ENCODE measurements around the gene BABAM2.
A peak's percentile ranks its signal among the peaks of the same experiment; 100 is the strongest.

The BABAM2 gene

GRCh38 chr2:28357948-28358667 lies 467.6 kb downstream of the BABAM2 start:
- Histone ChIP-seq H3K9ac (ENCODE audit: low read length) (no peak overlapping the region), H3K4me3 (ENCODE audit: low read length) (no peak overlapping the region), H3K4me1 (ENCODE audit: control insufficient read depth, insufficient read depth, low read length) (peaks cover 15% of the 10 kb centered on the region), H3K27me3 (ENCODE audit: control insufficient read depth, insufficient read depth, low read length) (no peaks in the 10 kb centered on the region), H3K27ac (ENCODE audit: low read depth, low read length) (no peak overlapping the region), H3K36me3 (ENCODE audit: control insufficient read depth, insufficient read depth, low read length) (no peaks in the 10 kb centered on the region)

DNA sequence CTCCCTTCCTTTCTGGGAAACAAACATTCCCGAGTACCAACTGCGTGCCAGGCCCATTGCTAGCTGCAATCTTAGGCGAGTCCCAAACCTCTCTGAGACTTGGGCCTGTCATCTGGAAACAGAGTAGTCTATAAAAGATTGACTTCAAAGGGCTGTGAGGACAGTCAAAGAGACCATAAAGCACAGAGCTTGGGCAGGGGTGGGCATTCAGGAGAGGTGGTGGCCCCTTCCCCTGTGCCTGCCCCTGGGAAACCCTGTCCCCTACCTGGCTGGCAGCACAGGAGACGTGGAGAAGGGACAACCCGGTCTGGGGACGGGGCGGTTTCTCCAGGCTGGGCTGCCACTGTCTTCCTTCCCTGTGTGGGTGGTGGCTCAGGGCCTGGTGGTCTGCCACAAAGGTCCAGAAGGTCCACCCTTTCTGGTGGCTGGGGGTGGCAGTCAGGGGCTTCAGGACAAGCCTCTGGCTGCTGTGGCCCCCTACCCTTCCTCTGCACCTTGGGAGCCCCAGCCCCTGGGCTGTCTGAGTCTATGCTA lies 468.2 kb downstream of the BABAM2 start:
- Histone ChIP-seq H3K9ac (ENCODE audit: low read length) (no peak overlapping the region), H3K27me3 (ENCODE audit: control insufficient read depth, insufficient read depth, low read length) (no peaks in the 10 kb centered on the region), H3K4me1 (ENCODE audit: control insufficient read depth, insufficient read depth, low read length) (peaks cover 15% of the 10 kb centered on the region), H3K4me3 (ENCODE audit: low read length) (no peak overlapping the region), H3K27ac (ENCODE audit: low read depth, low read length) (no peak overlapping the region), H3K36me3 (ENCODE audit: control insufficient read depth, insufficient read depth, low read length) (no peaks in the 10 kb centered on the region)

GRCh38 chr2:28359222-28360057 lies 468.9 kb downstream of the BABAM2 start:
- Histone ChIP-seq H3K27ac (ENCODE audit: low read depth, low read length) (no peak overlapping the region), H3K27me3 (ENCODE audit: control insufficient read depth, insufficient read depth, low read length) (no peaks in the 10 kb centered on the region), H3K36me3 (ENCODE audit: control insufficient read depth, insufficient read depth, low read length) (no peaks in the 10 kb centered on the region), H3K9ac (ENCODE audit: low read length) (no peak overlapping the region), H3K4me3 (ENCODE audit: low read length) (no peak overlapping the region), H3K4me1 (ENCODE audit: control insufficient read depth, insufficient read depth, low read length) (peaks cover 15% of the 10 kb centered on the region)

- peaks cover 15% of the 10 kb centered on the region for H3K4me1 ChIP-seq (ENCODE audit: control insufficient read depth, insufficient read depth, low read length)
- H3K27ac ChIP-seq (ENCODE audit: low read depth, low read length), result no peak overlapping the region
- no peak overlapping the region for H3K9ac ChIP-seq (ENCODE audit: low read length)
- H3K36me3 ChIP-seq (ENCODE audit: control insufficient read depth, insufficient read depth, low read length), result no peaks in the 10 kb centered on the region
- no peak overlapping the region for H3K4me3 ChIP-seq (ENCODE audit: low read length)
- H3K27me3 ChIP-seq (ENCODE audit: control insufficient read depth, insufficient read depth, low read length), result no peaks in the 10 kb centered on the region
Measured at GRCh38 chr2:28360058-28360717, 469.7 kb downstream of the BABAM2 start.

DNA sequence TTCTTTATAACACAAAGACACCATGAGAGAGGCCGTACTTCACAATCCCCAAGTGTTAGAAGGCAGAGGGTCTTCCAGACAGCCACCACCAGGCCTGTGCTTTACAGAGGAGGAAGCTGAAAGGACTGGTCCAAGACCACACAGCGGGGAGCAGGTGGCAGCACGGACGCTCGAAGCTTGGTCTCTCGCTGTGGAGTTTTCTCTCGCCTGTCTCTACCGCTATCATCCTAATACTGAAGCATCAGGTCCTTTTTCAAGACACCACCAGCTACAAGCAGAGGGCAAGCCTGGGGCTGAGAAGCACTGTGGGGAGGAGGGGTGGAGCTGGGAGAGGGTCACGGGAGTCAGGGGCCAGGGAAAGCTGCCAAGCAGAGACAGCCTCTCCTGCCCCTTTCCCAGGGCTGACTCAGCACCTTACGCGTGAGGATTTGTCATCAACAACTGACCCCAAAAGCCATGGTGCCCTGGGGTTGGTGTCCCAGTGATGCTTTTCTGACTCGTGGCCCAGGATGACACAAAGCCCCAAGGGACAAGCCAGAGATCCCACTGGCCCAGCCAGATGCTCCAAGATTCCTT lies 470.3 kb downstream of the BABAM2 start:
- Histone ChIP-seq H3K4me3 (ENCODE audit: low read length) (no peak overlapping the region), H3K27me3 (ENCODE audit: control insufficient read depth, insufficient read depth, low read length) (no peaks in the 10 kb centered on the region), H3K4me1 (ENCODE audit: control insufficient read depth, insufficient read depth, low read length) (peaks cover 8% of the 10 kb centered on the region)

DNA sequence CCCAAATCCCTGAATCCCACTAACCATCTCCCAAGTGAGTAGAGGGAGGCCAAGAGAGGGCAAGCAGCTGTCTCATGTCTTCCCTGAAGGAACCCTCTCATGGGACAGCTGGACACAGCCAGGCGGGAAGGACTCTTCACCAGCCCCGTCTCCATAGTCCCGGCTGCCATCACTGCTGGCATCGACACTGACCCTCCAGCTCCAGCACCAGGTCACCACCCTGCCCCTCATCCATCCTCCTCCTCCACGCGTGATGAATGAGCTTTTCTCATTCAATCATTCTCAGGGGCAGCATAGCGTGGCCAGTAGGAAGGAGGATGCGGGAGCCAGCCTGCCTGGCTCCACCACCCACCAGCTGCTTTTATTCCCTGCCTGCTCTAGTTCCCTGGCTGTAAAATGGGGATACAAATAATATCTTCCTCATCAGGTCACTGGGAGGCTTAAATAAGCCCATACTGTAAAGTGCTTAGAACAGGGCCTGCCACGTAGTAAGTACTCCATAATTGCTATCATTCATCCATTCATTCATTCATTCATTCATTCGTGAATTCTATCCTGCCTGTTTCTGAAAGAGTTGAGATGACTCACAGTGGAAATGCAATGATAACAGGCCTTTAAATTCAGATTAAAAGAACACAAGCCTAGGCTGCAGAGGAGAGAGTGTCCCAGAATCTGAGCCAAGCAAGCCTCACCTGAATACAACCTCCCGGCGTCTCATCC lies 471.6 kb downstream of the BABAM2 start:
- H3K27ac ChIP-seq (ENCODE audit: low read depth, low read length), result no peak overlapping the region
- H3K4me3 ChIP-seq (ENCODE audit: low read length), result no peak overlapping the region
- H3K4me1 ChIP-seq (ENCODE audit: control insufficient read depth, insufficient read depth, low read length), result no peaks in the 10 kb centered on the region
- no peak overlapping the region for H3K9ac ChIP-seq (ENCODE audit: low read length)
- H3K27me3 ChIP-seq (ENCODE audit: control insufficient read depth, insufficient read depth, low read length), result no peaks in the 10 kb centered on the region
- H3K36me3 ChIP-seq (ENCODE audit: control insufficient read depth, insufficient read depth, low read length), result no peaks in the 10 kb centered on the region

More for the DNA sequence above, 470.3 kb downstream of the BABAM2 start:
- H3K36me3 ChIP-seq (ENCODE audit: control insufficient read depth, insufficient read depth, low read length), result no peaks in the 10 kb centered on the region
- H3K9ac ChIP-seq (ENCODE audit: low read length), result no peak overlapping the region
- H3K27ac ChIP-seq (ENCODE audit: low read depth, low read length), result no peak overlapping the region

DNA sequence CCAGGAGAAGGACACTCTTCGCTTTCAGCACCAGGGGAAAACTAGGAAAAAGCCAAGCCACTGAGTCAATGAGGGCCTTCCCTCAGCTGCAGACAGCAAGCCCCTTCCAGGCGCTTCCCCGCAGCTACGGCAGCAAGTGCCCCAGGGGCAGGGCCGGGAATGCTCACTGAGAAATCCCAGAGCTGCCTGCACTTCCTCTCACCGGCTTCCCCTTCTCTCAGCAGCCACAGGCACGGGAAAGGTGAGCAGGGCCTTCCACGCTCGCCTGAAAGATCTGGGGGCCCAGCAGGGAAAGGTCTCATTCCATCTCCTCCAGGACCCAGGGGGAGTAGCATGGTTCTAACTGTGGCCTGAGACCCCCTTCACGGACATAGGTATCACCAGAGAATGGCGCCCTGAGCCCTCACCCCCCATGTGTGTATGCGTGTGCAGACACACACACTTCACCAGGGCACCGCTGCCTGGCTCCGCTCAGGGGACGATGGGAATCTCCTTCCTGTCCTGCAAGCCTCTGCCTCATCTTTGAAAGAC lies 472.5 kb downstream of the BABAM2 start:
- H3K27ac ChIP-seq (ENCODE audit: low read depth, low read length), result no peak overlapping the region
- H3K9ac ChIP-seq (ENCODE audit: low read length), result no peak overlapping the region
- H3K4me1 ChIP-seq (ENCODE audit: control insufficient read depth, insufficient read depth, low read length), result no peaks in the 10 kb centered on the region
- H3K36me3 ChIP-seq (ENCODE audit: control insufficient read depth, insufficient read depth, low read length), result no peaks in the 10 kb centered on the region
- H3K27me3 ChIP-seq (ENCODE audit: control insufficient read depth, insufficient read depth, low read length), result no peaks in the 10 kb centered on the region
- H3K4me3 ChIP-seq (ENCODE audit: low read length), result no peak overlapping the region

- Histone ChIP-seq H3K36me3 (ENCODE audit: control insufficient read depth, insufficient read depth, low read length) (no peaks in the 10 kb centered on the region), H3K9ac (ENCODE audit: low read length) (no peak overlapping the region), H3K4me3 (ENCODE audit: low read length) (no peak overlapping the region), H3K27ac (ENCODE audit: low read depth, low read length) (no peak overlapping the region), H3K4me1 (ENCODE audit: control insufficient read depth, insufficient read depth, low read length) (no peaks in the 10 kb centered on the region), H3K27me3 (ENCODE audit: control insufficient read depth, insufficient read depth, low read length) (no peaks in the 10 kb centered on the region)
Measured at GRCh38 chr2:28363686-28364280, 473.3 kb downstream of the BABAM2 start.

DNA sequence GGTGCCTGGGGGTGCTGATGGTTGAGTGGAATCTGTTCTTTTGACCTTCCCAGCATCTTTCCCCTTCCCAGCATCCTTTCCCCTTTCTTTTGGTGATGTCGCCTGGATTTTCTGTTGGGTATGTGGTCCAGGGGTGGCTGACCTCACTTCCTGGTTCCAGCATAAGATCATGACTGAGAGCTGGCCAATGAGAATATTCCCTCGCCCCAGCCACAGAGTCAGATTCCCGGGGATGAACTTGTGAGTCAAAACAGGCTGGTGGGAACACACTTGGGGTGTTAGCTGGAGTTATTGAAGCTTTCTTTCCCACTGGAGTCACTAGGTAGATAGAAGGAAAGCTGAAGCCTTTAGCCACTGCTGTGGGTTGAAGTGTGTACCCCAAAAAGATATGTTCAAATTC lies 474.1 kb downstream of the BABAM2 start:
- H3K27me3 ChIP-seq (ENCODE audit: control insufficient read depth, insufficient read depth, low read length), result no peaks in the 10 kb centered on the region

DNA sequence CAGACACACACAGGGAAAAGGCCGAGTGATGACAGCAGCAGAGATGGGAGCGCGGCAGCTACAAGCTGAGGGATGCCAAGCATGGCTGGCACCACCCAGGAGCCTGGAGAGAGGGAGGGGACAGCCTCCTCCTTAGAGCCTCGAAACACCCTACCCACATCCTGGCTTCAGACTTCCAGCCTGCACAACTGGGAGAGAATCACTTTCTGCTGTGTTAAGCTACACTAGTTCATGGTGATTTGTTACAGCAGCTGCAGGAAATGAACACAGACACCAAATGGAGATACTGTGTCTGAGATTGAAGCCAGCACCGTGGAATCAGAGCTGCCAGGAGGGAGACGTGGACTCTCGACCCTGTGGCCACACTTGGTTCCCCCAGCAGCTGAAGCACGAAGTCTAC lies 474.6 kb downstream of the BABAM2 start:
- H3K4me1 ChIP-seq (ENCODE audit: control insufficient read depth, insufficient read depth, low read length), result no peaks in the 10 kb centered on the region
- H3K4me3 ChIP-seq (ENCODE audit: low read length), result no peak overlapping the region
- no peaks in the 10 kb centered on the region for H3K27me3 ChIP-seq (ENCODE audit: control insufficient read depth, insufficient read depth, low read length)
- no peak overlapping the region for H3K27ac ChIP-seq (ENCODE audit: low read depth, low read length)
- no peak overlapping the region for H3K9ac ChIP-seq (ENCODE audit: low read length)
- H3K36me3 ChIP-seq (ENCODE audit: control insufficient read depth, insufficient read depth, low read length), result no peaks in the 10 kb centered on the region

More for the DNA sequence above, 474.1 kb downstream of the BABAM2 start:
- H3K27ac ChIP-seq (ENCODE audit: low read depth, low read length), result no peak overlapping the region
- H3K4me1 ChIP-seq (ENCODE audit: control insufficient read depth, insufficient read depth, low read length), result no peaks in the 10 kb centered on the region
- no peak overlapping the region for H3K9ac ChIP-seq (ENCODE audit: low read length)
- no peak overlapping the region for H3K4me3 ChIP-seq (ENCODE audit: low read length)
- H3K36me3 ChIP-seq (ENCODE audit: control insufficient read depth, insufficient read depth, low read length), result no peaks in the 10 kb centered on the region

DNA sequence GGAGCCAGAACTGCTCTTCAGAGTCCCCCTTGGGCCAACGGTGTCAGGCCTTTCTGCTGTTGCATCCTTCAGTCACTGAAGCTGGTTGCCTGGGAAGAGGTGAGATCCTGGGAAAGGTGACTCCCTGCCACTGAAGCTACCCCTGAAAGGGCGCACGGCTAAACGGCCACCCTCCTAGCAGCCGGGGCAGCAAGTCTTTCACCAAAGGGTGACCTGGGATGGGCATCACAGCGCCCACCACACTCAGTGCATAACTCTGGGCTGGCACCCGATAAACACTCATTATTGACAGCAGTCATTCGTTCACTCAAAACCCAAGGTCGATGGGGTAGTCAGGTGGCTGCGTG lies 475.6 kb downstream of the BABAM2 start:
- Histone ChIP-seq H3K9ac (ENCODE audit: low read length) (no peak overlapping the region), H3K27me3 (ENCODE audit: control insufficient read depth, insufficient read depth, low read length) (no peaks in the 10 kb centered on the region), H3K36me3 (ENCODE audit: control insufficient read depth, insufficient read depth, low read length) (no peaks in the 10 kb centered on the region), H3K27ac (ENCODE audit: low read depth, low read length) (no peak overlapping the region), H3K4me1 (ENCODE audit: control insufficient read depth, insufficient read depth, low read length) (no peaks in the 10 kb centered on the region), H3K4me3 (ENCODE audit: low read length) (peak overlapping the region; percentile 2)
